Gastrocnemius medialis (tissue), 4 donors: Measurements from ENCODE around the gene BBX.

Experiments used
- POLR2A ChIP-seq, 2 donors: fragments of 450-650 bp; IDR thresholded peaks; one replicate each; pipeline ENCODE4 v1.6.1; 2017; ENCODE audit warnings: antibody characterized with exemption in 2 of 2, mild to moderate bottlenecking in 2 of 2, moderate library complexity in 2 of 2
- TF ChIP-seq, protein P1 (sequence below), 5 experiments: fragments of 450-650 bp in 3 of 5; fragments of 200-600 bp in 2 of 5; sonication (generic) in 2 of 5; IDR thresholded peaks in 4 of 5; conservative IDR thresholded peaks in 1 of 5; 1 replicate in 4 of 5; 2 replicates in 1 of 5; pipeline ENCODE4 v1.5.1; 2016 to 2019; ENCODE audit warnings: antibody characterized with exemption in 5 of 5, mild to moderate bottlenecking in 3 of 5, moderate library complexity in 3 of 5

GRCh38 chr3:107853821-107854220 lies 331.1 kb downstream of the BBX start:
- TF ChIP-seq, protein P1, sequence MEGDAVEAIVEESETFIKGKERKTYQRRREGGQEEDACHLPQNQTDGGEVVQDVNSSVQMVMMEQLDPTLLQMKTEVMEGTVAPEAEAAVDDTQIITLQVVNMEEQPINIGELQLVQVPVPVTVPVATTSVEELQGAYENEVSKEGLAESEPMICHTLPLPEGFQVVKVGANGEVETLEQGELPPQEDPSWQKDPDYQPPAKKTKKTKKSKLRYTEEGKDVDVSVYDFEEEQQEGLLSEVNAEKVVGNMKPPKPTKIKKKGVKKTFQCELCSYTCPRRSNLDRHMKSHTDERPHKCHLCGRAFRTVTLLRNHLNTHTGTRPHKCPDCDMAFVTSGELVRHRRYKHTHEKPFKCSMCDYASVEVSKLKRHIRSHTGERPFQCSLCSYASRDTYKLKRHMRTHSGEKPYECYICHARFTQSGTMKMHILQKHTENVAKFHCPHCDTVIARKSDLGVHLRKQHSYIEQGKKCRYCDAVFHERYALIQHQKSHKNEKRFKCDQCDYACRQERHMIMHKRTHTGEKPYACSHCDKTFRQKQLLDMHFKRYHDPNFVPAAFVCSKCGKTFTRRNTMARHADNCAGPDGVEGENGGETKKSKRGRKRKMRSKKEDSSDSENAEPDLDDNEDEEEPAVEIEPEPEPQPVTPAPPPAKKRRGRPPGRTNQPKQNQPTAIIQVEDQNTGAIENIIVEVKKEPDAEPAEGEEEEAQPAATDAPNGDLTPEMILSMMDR (IDR thresholded peaks at IDR 0.05 in 4 of 5, conservative IDR thresholded peaks at IDR 0.05 in 1 of 5), result no peak
- no peak for TF ChIP-seq POLR2A (IDR thresholded peaks at IDR 0.05)
